Measurements from ENCODE around the gene SLC7A10. TPM values are rescaled to one million over a fixed set of nuclear protein-coding genes. Genes with fewer than 3 reads are reported as not detected.

Gene SLC7A10
- total RNA-seq, 1 experiment from 2014 or later = not detected

DNA sequence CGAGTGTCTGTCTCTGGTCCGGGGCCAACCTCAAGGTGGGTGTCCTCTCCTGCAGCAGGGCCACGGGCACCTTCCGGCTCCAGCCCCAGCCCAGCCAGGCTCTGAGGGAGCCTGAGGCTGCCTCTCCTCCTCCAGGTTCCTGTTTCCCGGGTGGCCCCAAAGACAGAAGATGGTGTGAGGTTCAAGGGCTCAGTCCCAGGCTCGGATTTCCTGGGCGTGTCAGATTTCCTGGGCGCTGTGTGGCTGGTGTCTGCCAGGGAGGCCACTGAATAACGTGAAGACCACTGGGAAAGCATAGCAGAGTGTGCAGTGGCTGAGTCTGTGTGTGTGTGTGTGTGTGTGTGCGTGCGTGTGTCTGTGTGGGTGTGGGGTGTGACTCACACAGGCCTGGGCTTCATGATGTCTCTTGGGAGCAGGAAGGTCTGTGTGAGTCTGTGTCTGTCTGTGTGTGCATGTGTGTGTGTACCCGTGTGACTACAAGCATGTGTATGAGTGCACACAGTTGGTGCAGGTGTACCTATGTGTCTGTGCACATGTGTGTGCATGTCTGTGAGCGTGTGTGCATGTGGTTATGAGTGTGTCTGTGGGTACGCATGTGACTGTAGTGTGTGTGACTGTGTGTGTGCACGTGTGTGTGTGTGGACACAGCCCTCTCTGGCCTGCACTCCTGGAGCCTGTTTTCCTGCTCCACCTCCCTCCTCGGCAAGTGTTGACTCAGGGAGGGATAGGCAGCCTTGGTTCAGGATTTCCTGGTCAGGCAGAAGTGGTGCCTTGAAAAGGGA is 48.4 kb upstream of the SLC7A10 start:
- Histone ChIP-seq H3K27me3 (replicated peaks; ENCODE audit: control insufficient read depth, insufficient read depth, low read length) (no peaks in the 10 kb centered on the region), H3K4me1 (peaks cover 60% of the 10 kb centered on the region), H3K4me3 (ENCODE audit: low read depth, low read length) (no peak overlapping the region), H3K9me3 (0 out of 2 replicates have a peak, but pooled peaks cover 5% of the 10 kb centered on the region), H3K36me3 (ENCODE audit: control insufficient read depth, insufficient read depth, low read length) (no peaks in the 10 kb centered on the region)
- Mint-ChIP-seq H3K36me3 (ENCODE audit: insufficient read depth, unreplicated experiment) (peaks cover 6% of the 10 kb centered on the region), H3K4me3 (ENCODE audit: unreplicated experiment) (no peak overlapping the region), H3K27me3 (ENCODE audit: insufficient read depth, unreplicated experiment) (no peaks in the 10 kb centered on the region), H3K9me3 (ENCODE audit: unreplicated experiment) (no peaks in the 10 kb centered on the region), H3K4me1 (ENCODE audit: low read depth, unreplicated experiment) (peaks cover 28% of the 10 kb centered on the region), H3K27ac (ENCODE audit: unreplicated experiment) (peak overlapping the region; percentile 60)
- TF ChIP-seq, protein P1, sequence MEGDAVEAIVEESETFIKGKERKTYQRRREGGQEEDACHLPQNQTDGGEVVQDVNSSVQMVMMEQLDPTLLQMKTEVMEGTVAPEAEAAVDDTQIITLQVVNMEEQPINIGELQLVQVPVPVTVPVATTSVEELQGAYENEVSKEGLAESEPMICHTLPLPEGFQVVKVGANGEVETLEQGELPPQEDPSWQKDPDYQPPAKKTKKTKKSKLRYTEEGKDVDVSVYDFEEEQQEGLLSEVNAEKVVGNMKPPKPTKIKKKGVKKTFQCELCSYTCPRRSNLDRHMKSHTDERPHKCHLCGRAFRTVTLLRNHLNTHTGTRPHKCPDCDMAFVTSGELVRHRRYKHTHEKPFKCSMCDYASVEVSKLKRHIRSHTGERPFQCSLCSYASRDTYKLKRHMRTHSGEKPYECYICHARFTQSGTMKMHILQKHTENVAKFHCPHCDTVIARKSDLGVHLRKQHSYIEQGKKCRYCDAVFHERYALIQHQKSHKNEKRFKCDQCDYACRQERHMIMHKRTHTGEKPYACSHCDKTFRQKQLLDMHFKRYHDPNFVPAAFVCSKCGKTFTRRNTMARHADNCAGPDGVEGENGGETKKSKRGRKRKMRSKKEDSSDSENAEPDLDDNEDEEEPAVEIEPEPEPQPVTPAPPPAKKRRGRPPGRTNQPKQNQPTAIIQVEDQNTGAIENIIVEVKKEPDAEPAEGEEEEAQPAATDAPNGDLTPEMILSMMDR (IDR thresholded peaks at IDR 0.05; ENCODE audit: insufficient read depth in 1 of 2, low read depth in 1 of 2, low read length in 1 of 2, severe bottlenecking in 1 of 2, unreplicated experiment in 1 of 2) = no peak
- ChIA-PET POLR2A (interaction anchor here (1.6 kb wide), 1 partner anchor 28 kb away, joined by 6 read pairs; the partner anchor contains the start of gene CEBPA), CTCF (interaction anchor here (1.8 kb wide), 1 partner anchor 28 kb away, joined by 9 read pairs; the partner anchor contains the start of gene CEBPA)
- BruUV-seq (replicated peaks) = no TSS peak
- DNase-seq = peak; percentile 54 to 65
- intact Hi-C loops (cut with micrococcal nuclease; ENCODE audit: unreplicated experiment) = no loop called here

DNA sequence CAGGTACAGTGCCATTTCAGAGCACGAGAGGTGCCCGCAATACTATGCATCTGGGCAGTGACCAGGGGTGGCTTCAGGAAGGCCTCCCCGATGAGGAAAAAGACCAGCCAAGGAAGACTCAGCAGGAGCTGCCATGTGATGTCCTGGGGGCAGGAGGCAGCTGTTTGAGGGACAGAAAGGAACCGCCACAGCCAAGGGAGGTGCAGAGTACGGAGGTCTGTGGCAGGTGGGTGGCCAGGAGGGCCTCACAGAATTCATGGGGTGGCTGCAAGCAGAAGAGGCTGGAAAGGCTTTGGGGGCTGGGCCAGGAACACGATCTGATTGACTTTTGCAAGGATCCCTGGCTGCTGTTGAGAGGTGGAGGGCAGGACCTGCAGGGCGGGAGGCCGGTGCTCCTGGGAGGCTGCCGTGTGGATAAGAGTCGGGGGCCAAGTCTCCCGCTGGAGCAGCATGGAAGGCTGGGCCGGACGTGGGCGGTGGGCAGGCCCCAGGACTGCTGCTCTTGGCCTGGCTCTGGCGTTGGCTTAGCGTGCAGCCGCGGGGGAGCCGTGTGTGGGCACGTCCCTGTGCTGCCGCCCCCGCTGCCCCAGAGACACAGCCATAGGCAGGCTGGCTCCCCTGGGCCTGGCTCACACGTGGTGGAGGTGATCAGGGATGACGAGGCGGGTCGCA is 47.6 kb upstream of the SLC7A10 start:
- 0 out of 2 replicates have a peak, but pooled peaks cover 5% of the 10 kb centered on the region for H3K9me3 ChIP-seq
- peaks cover 22% of the 10 kb centered on the region for H3K4me1 Mint-ChIP-seq (ENCODE audit: low read depth, unreplicated experiment)
- peaks cover 51% of the 10 kb centered on the region for H3K4me1 ChIP-seq
- no peaks in the 10 kb centered on the region for H3K36me3 ChIP-seq (ENCODE audit: control insufficient read depth, insufficient read depth, low read length)
- no peaks in the 10 kb centered on the region for H3K9me3 Mint-ChIP-seq (ENCODE audit: unreplicated experiment)
- POLR2A ChIA-PET = interaction anchor here (1.3 kb wide), 1 partner anchor 30 kb away, joined by 5 read pairs; the partner anchor contains the start of gene CEBPA
- TF ChIP-seq, protein P1 (IDR thresholded peaks at IDR 0.05; ENCODE audit: insufficient read depth in 1 of 2, low read depth in 1 of 2, low read length in 1 of 2, severe bottlenecking in 1 of 2, unreplicated experiment in 1 of 2) = no peak
- no peak for DNase-seq
- no peak overlapping the region for H3K4me3 ChIP-seq (ENCODE audit: low read depth, low read length)
- H3K27me3 ChIP-seq (replicated peaks; ENCODE audit: control insufficient read depth, insufficient read depth, low read length) = no peaks in the 10 kb centered on the region
- intact Hi-C loops (cut with micrococcal nuclease; ENCODE audit: unreplicated experiment) = no loop called here
- no peak overlapping the region for H3K4me3 Mint-ChIP-seq (ENCODE audit: unreplicated experiment)
- H3K36me3 Mint-ChIP-seq (ENCODE audit: insufficient read depth, unreplicated experiment) = peaks cover under 1% of the 10 kb centered on the region
- CTCF ChIA-PET = no interaction called here
- BruUV-seq (replicated peaks) = no TSS peak
- no peaks in the 10 kb centered on the region for H3K27me3 Mint-ChIP-seq (ENCODE audit: insufficient read depth, unreplicated experiment)
- peak overlapping the region; percentile 60 for H3K27ac Mint-ChIP-seq (ENCODE audit: unreplicated experiment)

DNA sequence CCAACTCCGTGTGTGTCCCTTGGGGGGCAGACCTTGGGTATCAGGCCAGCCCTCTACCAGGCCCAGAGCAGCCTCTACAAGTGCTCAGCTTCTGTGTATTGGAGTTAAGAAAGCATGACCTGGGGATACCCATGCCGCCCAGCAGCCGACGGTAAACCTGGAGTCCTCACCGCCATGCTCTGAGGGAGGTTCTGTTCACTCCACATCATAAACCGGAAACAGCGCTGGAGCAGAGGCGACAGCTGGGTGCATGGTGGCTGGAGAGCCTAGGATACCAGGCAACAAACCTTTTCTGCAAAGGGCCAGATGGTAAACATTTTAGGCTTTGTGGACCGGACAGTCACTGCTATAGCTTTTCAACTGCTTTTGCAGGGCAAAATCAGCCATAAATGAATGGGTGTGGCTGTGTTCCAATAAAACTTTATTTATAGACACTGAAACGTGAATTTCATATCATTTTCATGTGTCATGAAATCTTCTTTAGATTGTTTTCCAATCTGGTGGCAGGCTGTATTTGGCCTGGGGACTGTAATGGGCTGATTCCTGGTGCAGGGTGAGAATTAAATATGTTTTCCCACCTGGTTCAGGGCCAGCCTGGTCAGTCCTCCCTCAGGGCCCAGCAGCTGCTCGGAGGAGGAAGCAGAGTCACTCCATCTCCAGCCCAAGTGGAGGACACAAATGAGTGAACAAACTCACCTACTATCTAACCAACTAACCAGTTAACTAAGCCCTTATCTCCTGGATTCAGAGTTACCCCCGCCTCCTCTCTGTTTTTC is 45.8 kb upstream of the SLC7A10 start:
- no peaks in the 10 kb centered on the region for H3K36me3 Mint-ChIP-seq (ENCODE audit: insufficient read depth, unreplicated experiment)
- no peaks in the 10 kb centered on the region for H3K27me3 Mint-ChIP-seq (ENCODE audit: insufficient read depth, unreplicated experiment)
- TF ChIP-seq, protein P1 (IDR thresholded peaks at IDR 0.05; ENCODE audit: insufficient read depth in 1 of 2, low read depth in 1 of 2, low read length in 1 of 2, severe bottlenecking in 1 of 2, unreplicated experiment in 1 of 2) = no peak
- H3K36me3 ChIP-seq (ENCODE audit: control insufficient read depth, insufficient read depth, low read length) = no peaks in the 10 kb centered on the region
- no peak overlapping the region for H3K4me3 Mint-ChIP-seq (ENCODE audit: unreplicated experiment)
- ChIA-PET CTCF (no interaction called here), POLR2A (no interaction called here)
- H3K4me1 ChIP-seq = peaks cover 34% of the 10 kb centered on the region
- DNase-seq = no peak
- BruUV-seq (replicated peaks) = no TSS peak
- H3K27me3 ChIP-seq (replicated peaks; ENCODE audit: control insufficient read depth, insufficient read depth, low read length) = no peaks in the 10 kb centered on the region
- H3K4me1 Mint-ChIP-seq (ENCODE audit: low read depth, unreplicated experiment) = peaks cover 17% of the 10 kb centered on the region
- H3K9me3 Mint-ChIP-seq (ENCODE audit: unreplicated experiment) = no peaks in the 10 kb centered on the region
- intact Hi-C loops (cut with micrococcal nuclease; ENCODE audit: unreplicated experiment) = no loop called here
- no peaks in the 10 kb centered on the region for H3K9me3 ChIP-seq
- no peak overlapping the region for H3K4me3 ChIP-seq (ENCODE audit: low read depth, low read length)
- H3K27ac Mint-ChIP-seq (ENCODE audit: unreplicated experiment) = no peak overlapping the region

All from Caco-2 (cell line).